HFFc6 (cell line): ENCODE results near the gene AKAP6. TPM values are rescaled to one million over a fixed set of nuclear protein-coding genes. Genes with fewer than 3 reads are reported as not detected.

Experiments
- DNase-seq: peaks from one replicate; pipeline ENCODE4 v3.0.0-alpha.2; 2018
- H3K27ac Mint-ChIP-seq: 2 replicates; pipeline ENCODE4 v1.8.0; 2020; ENCODE audit warnings: mild to moderate bottlenecking, mixed read lengths
- H3K27me3 Mint-ChIP-seq: 2 replicates; pipeline ENCODE4 v1.8.0; 2021; ENCODE audit warnings: mild to moderate bottlenecking, moderate library complexity, mixed read lengths; ENCODE audit not compliant: insufficient read depth
- H3K36me3 Mint-ChIP-seq: 2 replicates; pipeline ENCODE4 v1.8.0; 2021; ENCODE audit warnings: low read depth, mixed read lengths
- H3K4me1 Mint-ChIP-seq: 2 replicates; pipeline ENCODE4 v1.8.0; 2020; ENCODE audit warnings: low read depth, mixed read lengths
- H3K4me3 Mint-ChIP-seq: 2 replicates; pipeline ENCODE4 v1.8.0; 2020; ENCODE audit warnings: mild to moderate bottlenecking, moderate library complexity, mixed read lengths
- H3K9me3 Mint-ChIP-seq: 2 replicates; pipeline ENCODE4 v1.8.0; 2020; ENCODE audit warnings: mild to moderate bottlenecking, mixed read lengths
- CTCF ChIP-seq: fragments of 200-600 bp; sonication (generic); IDR thresholded peaks from 2 replicates; pipeline ENCODE4 v1.5.0; 2021; ENCODE audit warnings: antibody characterized with exemption, mild to moderate bottlenecking
- total RNA-seq, 6 experiments: library from RNA; stranded (reverse); fragmentation: NEBNext Ultra II Directional; extraction: Animal tissue kit (Norgen Biotek cat#: 25700); gene quantifications; 2 replicates in 1 of 6; 3 replicates in 5 of 6; pipeline ENCODE4 v1.2.3, GENCODE V29; 2021

Gene AKAP6
- total RNA-seq, 6 experiments from 2014 or later = 6.1 to 9.8 (median 6.5) TPM

GRCh38 chr14:32472512-32473463 lies 143.7 kb downstream of the AKAP6 start:
- H3K36me3 Mint-ChIP-seq = no peaks in the 10 kb centered on the region; the same call in 1 of the 2 replicates

GRCh38 chr14:32473464-32473855 lies 144.4 kb downstream of the AKAP6 start:
- DNase-seq = peak; percentile 60
- no peak for TF ChIP-seq CTCF
- no peaks in the 10 kb centered on the region; the same call in 1 of the 2 replicates for H3K27me3 Mint-ChIP-seq
- H3K4me1 Mint-ChIP-seq = peaks cover 85% of the 10 kb centered on the region
- H3K4me3 Mint-ChIP-seq = peak overlapping the region; percentile 70
- peak overlapping the region; percentile 89 for H3K27ac Mint-ChIP-seq
- H3K9me3 Mint-ChIP-seq = no peaks in the 10 kb centered on the region
- H3K36me3 Mint-ChIP-seq = no peaks in the 10 kb centered on the region; the same call in 1 of the 2 replicates

More at GRCh38 chr14:32472512-32473463, 143.7 kb downstream of the AKAP6 start:
- Mint-ChIP-seq H3K27me3 (no peaks in the 10 kb centered on the region), H3K4me1 (peaks cover 85% of the 10 kb centered on the region), H3K9me3 (no peaks in the 10 kb centered on the region), H3K4me3 (peak overlapping the region; percentile 70), H3K27ac (peak overlapping the region; percentile 89)
- TF ChIP-seq CTCF = no peak
- DNase-seq = peak; percentile 67

GRCh38 chr14:32474478-32475195 lies 145.5 kb downstream of the AKAP6 start:
- no peaks in the 10 kb centered on the region; the same call in 1 of the 2 replicates for H3K27me3 Mint-ChIP-seq
- no peaks in the 10 kb centered on the region for H3K36me3 Mint-ChIP-seq
- no peaks in the 10 kb centered on the region for H3K9me3 Mint-ChIP-seq
- H3K4me3 Mint-ChIP-seq = peak overlapping the region; percentile 70
- H3K27ac Mint-ChIP-seq = peak overlapping the region; percentile 89
- no peak for DNase-seq
- no peak for TF ChIP-seq CTCF
- peaks cover 82% of the 10 kb centered on the region for H3K4me1 Mint-ChIP-seq

GRCh38 chr14:32476532-32476931 lies 147.4 kb downstream of the AKAP6 start:
- Mint-ChIP-seq H3K27me3 (no peaks in the 10 kb centered on the region; the same call in 1 of the 2 replicates), H3K9me3 (no peaks in the 10 kb centered on the region), H3K27ac (no peak overlapping the region), H3K4me1 (peaks cover 89% of the 10 kb centered on the region), H3K36me3 (no peaks in the 10 kb centered on the region), H3K4me3 (no peak overlapping the region)
- no peak for DNase-seq
- no peak for TF ChIP-seq CTCF

GRCh38 chr14:32477396-32477795 lies 148.3 kb downstream of the AKAP6 start:
- H3K27me3 Mint-ChIP-seq = no peaks in the 10 kb centered on the region; the same call in 1 of the 2 replicates

More at GRCh38 chr14:32477396-32477795, 148.3 kb downstream of the AKAP6 start:
- no peak for DNase-seq
- no peaks in the 10 kb centered on the region for H3K36me3 Mint-ChIP-seq
- peak overlapping the region; percentile 80; the same call in 1 of the 2 replicates for H3K27ac Mint-ChIP-seq
- H3K4me3 Mint-ChIP-seq = no peak overlapping the region
- TF ChIP-seq CTCF = no peak
- H3K4me1 Mint-ChIP-seq = peaks cover 89% of the 10 kb centered on the region
- no peaks in the 10 kb centered on the region for H3K9me3 Mint-ChIP-seq
